IMR-90 (cell line): ENCODE data around the gene NOX4.

Source experiments
- BHLHE40 ChIP-seq: fragments of 150-350 bp; IDR thresholded peaks from 2 replicates; pipeline ENCODE4 v1.6.1; 2016; ENCODE audit warnings: mild to moderate bottlenecking, low read depth, low read length
- CEBPB ChIP-seq: IDR thresholded peaks from 2 replicates; pipeline ENCODE4 v1.6.1; 2012; ENCODE audit warnings: low read depth, low read length, improper control_type of control experiment
- CHD1 ChIP-seq: IDR thresholded peaks from 2 replicates; pipeline ENCODE4 v1.6.1; 2012; ENCODE audit warnings: low read depth, low read length, improper control_type of control experiment
- CTCF ChIP-seq: conservative IDR thresholded peaks from 2 replicates; pipeline ENCODE4 v1.5.1; 2012; ENCODE audit warnings: mild to moderate bottlenecking, low read depth, low read length, improper control_type of control experiment
- ELK1 ChIP-seq: fragments of 150-350 bp; IDR thresholded peaks from 2 replicates; pipeline ENCODE4 v1.6.1; 2016; ENCODE audit warnings: low read depth, mild to moderate bottlenecking, low read length, moderate library complexity, borderline replicate concordance
- FOS ChIP-seq: fragments of 150-350 bp; IDR thresholded peaks from 2 replicates; pipeline ENCODE4 v1.6.1; 2016; ENCODE audit warnings: low read depth, low read length
- MXI1 ChIP-seq: IDR thresholded peaks from 2 replicates; pipeline ENCODE4 v1.6.1; 2012; ENCODE audit warnings: low read depth, mild to moderate bottlenecking, low read length, moderate library complexity, borderline replicate concordance
- NFE2L2 ChIP-seq: fragments of 150-350 bp; IDR thresholded peaks from 2 replicates; pipeline ENCODE4 v1.6.1; 2016; ENCODE audit warnings: low read depth, mild to moderate bottlenecking, low read length
- POLR2A ChIP-seq: IDR thresholded peaks from 2 replicates; pipeline ENCODE4 v1.6.1; 2012; ENCODE audit warnings: mild to moderate bottlenecking, low read depth, low read length
- RCOR1 ChIP-seq: IDR thresholded peaks from 2 replicates; pipeline ENCODE4 v1.6.1; 2012; ENCODE audit warnings: mild to moderate bottlenecking, low read length, improper control_type of control experiment; ENCODE audit not compliant: insufficient replicate concordance
- RFX5 ChIP-seq: IDR thresholded peaks from 2 replicates; pipeline ENCODE4 v1.8.0; 2012; ENCODE audit warnings: low read depth, mild to moderate bottlenecking, low read length, moderate library complexity
- SMC3 ChIP-seq: fragments of 150-350 bp; IDR thresholded peaks from 2 replicates; pipeline ENCODE4 v1.6.1; 2016; ENCODE audit warnings: low read depth, mild to moderate bottlenecking, antibody characterized with exemption, low read length, moderate library complexity
- USF2 ChIP-seq: fragments of 150-350 bp; IDR thresholded peaks from 2 replicates; pipeline ENCODE4 v1.6.1; 2017; ENCODE audit warnings: mild to moderate bottlenecking, antibody characterized with exemption, low read length, low read depth

- no peak for TF ChIP-seq CTCF
- no peak for TF ChIP-seq ELK1
- TF ChIP-seq POLR2A: no peak
- no peak for TF ChIP-seq CEBPB
- TF ChIP-seq FOS: no peak
- no peak for TF ChIP-seq RCOR1
- TF ChIP-seq NFE2L2: no peak
- TF ChIP-seq USF2: no peak
- TF ChIP-seq SMC3: no peak
- TF ChIP-seq BHLHE40: no peak
- no peak for TF ChIP-seq MXI1
- TF ChIP-seq CHD1: no peak
- no peak for TF ChIP-seq RFX5
Measured at GRCh38 chr11:89537936-89538335, 46.8 kb upstream of the NOX4 start.
